Prostate gland (tissue), 2 donors: ENCODE measurements around the gene SLC7A4. TPM values are rescaled to one million over a fixed set of nuclear protein-coding genes. Genes with fewer than 3 reads are reported as not detected.

Experiments
- DNase-seq: peaks from one replicate; pipeline ENCODE4 v3.0.0-alpha.2; 2019; ENCODE audit warnings: low spot score
- H3K27ac ChIP-seq, 2 donors: fragments of 200-600 bp; sonication (generic); 2 replicates each; pipeline ENCODE4 v1.5.1; 2017 to 2019
- H3K27me3 ChIP-seq: fragments of 200-600 bp; sonication (generic); replicated peaks from 2 replicates; pipeline ENCODE4 v1.5.1; 2019; ENCODE audit not compliant: insufficient read depth
- H3K36me3 ChIP-seq, 2 donors: fragments of 200-600 bp; sonication (generic); 1 replicate in 1 of 2; 2 replicates in 1 of 2; pipeline versions ENCODE4 v1.5.1 to v1.8.1; 2017 to 2019
- H3K4me1 ChIP-seq: fragments of 200-600 bp; sonication (generic); replicated peaks from 2 replicates; pipeline ENCODE4 v1.5.1; 2019
- H3K4me3 ChIP-seq, 2 donors: fragments of 200-600 bp; sonication (generic); 2 replicates each; pipeline ENCODE4 v1.5.1; 2017 to 2019
- H3K9me3 ChIP-seq: fragments of 200-600 bp; sonication (generic); 2 replicates; pipeline ENCODE4 v1.5.1; 2017
- CTCF ChIP-seq, 4 experiments: fragments of 200-600 bp in 2 of 4; fragments of 450-650 bp in 2 of 4; sonication (generic) in 2 of 4; IDR thresholded peaks; 1 replicate in 3 of 4; 2 replicates in 1 of 4; pipeline ENCODE4 v1.5.1; 2016 to 2019; ENCODE audit warnings: antibody characterized with exemption in 4 of 4, mild to moderate bottlenecking in 2 of 4, moderate library complexity in 2 of 4
- POLR2A ChIP-seq: fragments of 450-650 bp; IDR thresholded peaks from one replicate; pipeline ENCODE4 v1.6.1; 2016; ENCODE audit warnings: antibody characterized with exemption, mild to moderate bottlenecking
- POLR2AphosphoS5 ChIP-seq: sonication (generic); formaldehyde crosslinking; IDR thresholded peaks from one replicate; pipeline ENCODE4 v1.6.1; 2017; ENCODE audit warnings: antibody characterized with exemption
- whole genome bisulfite sequencing: methylation state at CpG from one replicate; pipeline ENCODE4 v1.1.5; 2018; 5-methylcytosine and 5-hydroxymethylcytosine counted together
- intact Hi-C: fragments of 100-400 bp; cut with DNase I; formaldehyde crosslinking; loops from one replicate; pipeline ENCODE4 v1.14.2; 2022
- total RNA-seq, 2 donors: library from RNA; depleted of rRNA; stranded (reverse); fragments of >200 nt; gene quantifications; one replicate each; pipeline ENCODE4 v1.1.0, GENCODE V29; 2016

SLC7A4 gene
- total RNA-seq, 2 donors from 2014 or later = 13.0 to 53.9 TPM

DNA sequence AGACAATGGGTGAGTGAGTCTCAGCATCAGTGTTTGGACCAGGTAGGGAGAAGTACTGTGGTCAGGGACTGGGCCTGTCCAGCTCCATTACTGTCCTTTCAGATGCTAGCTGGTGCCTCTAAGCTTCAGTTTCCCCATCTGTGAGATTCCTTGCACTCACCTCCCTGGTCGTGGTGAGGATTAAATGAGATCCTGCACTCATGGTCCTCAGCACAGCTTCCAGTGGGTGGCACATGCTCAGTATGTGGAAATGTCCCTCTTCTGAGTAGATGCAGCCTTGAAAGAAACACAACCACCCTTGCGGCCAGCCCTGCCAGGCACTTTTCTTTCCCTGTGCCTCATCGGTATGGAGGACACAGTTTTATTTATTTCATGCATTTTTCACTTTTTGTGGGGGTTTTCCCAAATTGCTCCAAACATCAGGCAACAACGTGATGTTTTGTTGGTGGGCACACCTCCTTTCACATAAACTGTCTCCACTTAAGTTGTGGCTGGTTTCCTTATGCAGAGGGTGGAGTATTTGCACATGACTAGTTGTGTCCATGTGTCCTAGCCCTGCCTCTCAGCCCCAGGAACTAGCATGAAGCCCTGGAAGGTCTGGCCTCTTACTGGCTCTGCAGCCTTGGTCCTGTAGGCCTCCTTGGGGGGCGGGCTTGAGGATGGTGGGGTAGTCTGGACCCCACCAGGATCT lies 49.1 kb downstream of the SLC7A4 start:
- no peaks in the 10 kb centered on the region for H3K36me3 ChIP-seq
- DNase-seq = no peak
- H3K4me1 ChIP-seq = peaks cover 13% of the 10 kb centered on the region
- H3K27me3 ChIP-seq = no peaks in the 10 kb centered on the region
- peak overlapping the region; percentile 75 to 89 for H3K4me3 ChIP-seq
- intact Hi-C loops = no loop called here
- H3K27ac ChIP-seq = peak overlapping the region in 1 of 2 donors; percentile 86
- 68% methylated on average over 5 of the region's 5 CpGs for WGBS
- TF ChIP-seq POLR2AphosphoS5 (no peak), POLR2A (no peak), CTCF (IDR thresholded peaks at IDR 0.05) (no peak)
- no peaks in the 10 kb centered on the region for H3K9me3 ChIP-seq

DNA sequence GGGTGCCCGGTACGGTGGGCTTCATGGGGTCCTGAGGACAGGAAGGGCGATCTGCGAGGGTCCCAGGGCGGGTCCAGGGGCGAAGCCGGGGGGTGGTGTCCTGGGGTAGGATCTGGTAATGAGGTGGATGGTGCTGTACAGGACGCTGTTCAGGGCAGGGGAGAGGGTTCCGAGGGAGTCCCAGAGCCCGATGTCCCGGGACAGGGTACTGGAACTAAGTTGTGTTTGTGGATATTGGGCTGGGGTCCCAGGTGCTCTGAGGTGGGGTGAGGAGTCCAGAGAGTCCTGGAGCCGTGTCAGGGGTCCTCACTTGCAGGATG lies 49.8 kb downstream of the SLC7A4 start:
- intact Hi-C loops = no loop called here
- H3K4me1 ChIP-seq = peaks cover 13% of the 10 kb centered on the region
- no peaks in the 10 kb centered on the region for H3K27me3 ChIP-seq
- TF ChIP-seq CTCF (IDR thresholded peaks at IDR 0.05) = no peak
- TF ChIP-seq POLR2A = no peak
- no peak for TF ChIP-seq POLR2AphosphoS5
- no peaks in the 10 kb centered on the region for H3K36me3 ChIP-seq
- WGBS = under 1% methylated on average over 12 of the region's 12 CpGs
- DNase-seq = no peak
- H3K27ac ChIP-seq = peak overlapping the region; percentile 86 to 88
- H3K9me3 ChIP-seq = no peaks in the 10 kb centered on the region
- peak overlapping the region; percentile 75 to 89 for H3K4me3 ChIP-seq

DNA sequence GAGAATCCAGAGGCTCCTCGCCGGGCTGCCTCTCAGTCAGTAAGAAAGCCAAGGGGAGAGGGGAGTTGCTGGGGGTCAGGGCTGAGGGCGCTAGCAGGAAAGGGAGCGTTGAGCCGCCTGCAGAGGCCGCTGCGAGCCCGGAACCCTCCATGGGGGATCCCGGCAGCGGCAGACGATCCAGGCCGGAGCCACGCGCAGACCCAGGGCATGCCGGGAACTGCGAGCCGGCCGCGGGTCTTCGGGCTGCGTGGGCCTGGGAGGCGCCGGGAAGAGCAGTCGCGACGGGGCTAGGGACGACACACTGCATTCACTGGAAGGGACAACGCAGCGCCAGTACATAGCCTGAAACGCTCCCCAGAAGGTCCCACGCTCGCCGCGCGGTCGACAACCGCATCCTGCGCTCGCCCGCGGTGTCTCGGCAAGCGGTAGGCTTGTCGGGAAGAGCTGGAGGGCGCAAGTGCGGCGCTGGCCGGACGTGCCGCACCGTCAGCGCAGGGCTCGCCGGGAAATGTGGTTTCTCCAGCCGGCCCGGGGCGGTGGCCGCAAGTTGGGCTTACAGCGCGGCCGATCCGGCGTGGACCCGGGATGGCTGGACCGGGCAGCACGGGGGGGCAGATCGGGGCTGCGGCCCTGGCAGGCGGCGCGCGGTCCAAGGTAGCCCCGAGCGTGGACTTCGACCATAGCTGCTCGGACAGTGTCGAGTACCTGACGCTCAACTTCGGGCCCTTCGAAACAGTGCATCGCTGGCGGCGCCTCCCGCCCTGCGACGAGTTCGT lies 50.4 kb downstream of the SLC7A4 start, which contains the start of gene LZTR1:
TSS of gene LZTR1 (plus strand) at position 511 of the 776 bp plus-strand sequence. CDS start at position 586, 75 bp downstream.
- H3K27ac ChIP-seq = peak within 1 kb of the TSS; percentile 86 to 88
- peak in 3 of 4 experiments; percentile 31 to 53 (median 46) for TF ChIP-seq CTCF (IDR thresholded peaks at IDR 0.05)
- peak; percentile 86 for TF ChIP-seq POLR2A
- peak; percentile 94 for TF ChIP-seq POLR2AphosphoS5
- peak; percentile 86 for DNase-seq
- H3K4me1 ChIP-seq = peaks cover 13% of the 10 kb centered on the region
- WGBS = under 1% methylated on average over 61 of the region's 87 CpGs
- H3K27me3 ChIP-seq = no peaks in the 10 kb centered on the region
- H3K9me3 ChIP-seq = no peaks in the 10 kb centered on the region
- no peaks in the 10 kb centered on the region for H3K36me3 ChIP-seq
- peak within 1 kb of the TSS; percentile 75 to 89 for H3K4me3 ChIP-seq
- intact Hi-C loops = loop anchor here (2.0 kb wide), 1 partner anchor 65 kb away; the partner anchor contains the start of gene CRKL

GRCh38 chr22:20980938-20981722 lies 51.2 kb downstream of the SLC7A4 start:
- TF ChIP-seq POLR2AphosphoS5 (no peak), CTCF (IDR thresholded peaks at IDR 0.05) (no peak), POLR2A (no peak)
- Histone ChIP-seq H3K27ac (peak overlapping the region; percentile 86 to 88), H3K9me3 (no peaks in the 10 kb centered on the region), H3K4me3 (peak overlapping the region; percentile 75 to 89), H3K4me1 (peaks cover 13% of the 10 kb centered on the region), H3K36me3 (no peaks in the 10 kb centered on the region), H3K27me3 (no peaks in the 10 kb centered on the region)
- intact Hi-C loops = loop anchor here (2.0 kb wide), 1 partner anchor 64 kb away; the partner anchor contains the start of gene CRKL
- WGBS = 65% methylated on average over 10 of the region's 10 CpGs
- no peak for DNase-seq
